SK-MEL-5 (cell line): ENCODE results near the gene RNU11. TPM values are rescaled to one million over a fixed set of nuclear protein-coding genes. Genes with fewer than 3 reads are reported as not detected.
"Not testable (repeated sequence)": the region's sequence is repeated elsewhere in the genome, so short reads cannot be mapped to it uniquely, and the experiment has no call there.

Source experiments
- DNase-seq: peaks from one replicate; pipeline ENCODE4 v3.0.0-alpha.2; 2016; ENCODE audit warnings: low read depth, low spot score
- in situ Hi-C: cut with HindIII; loops from 2 replicates; pipeline ENCODE4 v1.10.0; 2016; ENCODE audit warnings: low sequenced_read_pairs, high pct_unique_total_duplicates, low pct_unique_long_range_greater_than_20kb
- total RNA-seq: library from RNA; depleted of rRNA; stranded (reverse); fragments of >200 nt; shearing (Covaris generic); gene quantifications from 2 replicates; pipeline ENCODE4 v1.2.3, GENCODE V29; 2014

The RNU11 gene
- total RNA-seq, 1 experiment from 2014 or later = not detected

- in situ Hi-C loops, DNase-seq: not testable (repeated sequence)
Observed at GRCh38 chr1:28653063-28653462, 4.7 kb downstream of the RNU11 start.

GRCh38 chr1:28653870-28654269 lies 5.5 kb downstream of the RNU11 start:
- DNase-seq = peak; percentile 70
- in situ Hi-C loops = not testable (repeated sequence)

- in situ Hi-C loops, DNase-seq: not testable (repeated sequence)
Observed at GRCh38 chr1:28655448-28656311, 7.3 kb downstream of the RNU11 start.

GRCh38 chr1:28656335-28656734 lies 7.9 kb downstream of the RNU11 start:
- in situ Hi-C loops = no loop called here
- no peak for DNase-seq

GRCh38 chr1:28663871-28664470 lies 15.6 kb downstream of the RNU11 start:
- no peak for DNase-seq
- in situ Hi-C loops = no loop called here

GRCh38 chr1:28666806-28667205 lies 18.4 kb downstream of the RNU11 start:
- in situ Hi-C loops = no loop called here
- DNase-seq = no peak

- peak; percentile 85 for DNase-seq
- in situ Hi-C loops = no loop called here
Observed at GRCh38 chr1:28668191-28668955, 20.0 kb downstream of the RNU11 start, which contains the start of gene GMEB1. Gene GMEB1, plus strand, starts transcription at chr1:28668784. Its CDS starts 14,829 bp downstream, at chr1:28683613.

- DNase-seq = peak; percentile 22
- in situ Hi-C loops = no loop called here
Observed at GRCh38 chr1:28668956-28669723, 20.7 kb downstream of the RNU11 start.

GRCh38 chr1:28671254-28671780 lies 22.9 kb downstream of the RNU11 start:
- in situ Hi-C loops = no loop called here
- no peak for DNase-seq

- DNase-seq, in situ Hi-C loops: not testable (repeated sequence)
Observed at GRCh38 chr1:28672971-28673370, 24.6 kb downstream of the RNU11 start.

- no peak for DNase-seq
- in situ Hi-C loops = no loop called here
Observed at GRCh38 chr1:28675924-28676257, 27.5 kb downstream of the RNU11 start.

GRCh38 chr1:28680151-28680550 lies 31.8 kb downstream of the RNU11 start:
- in situ Hi-C loops = no loop called here

GRCh38 chr1:28682840-28683239 lies 34.4 kb downstream of the RNU11 start:
- no peak for DNase-seq
- in situ Hi-C loops = no loop called here

More at GRCh38 chr1:28680151-28680550, 31.8 kb downstream of the RNU11 start:
- no peak for DNase-seq

GRCh38 chr1:28684937-28685336 lies 36.5 kb downstream of the RNU11 start:
- in situ Hi-C loops = no loop called here
- DNase-seq = no peak

- in situ Hi-C loops, DNase-seq: not testable (repeated sequence)
Observed at GRCh38 chr1:28691627-28692026, 43.2 kb downstream of the RNU11 start.
